Esophagus muscularis mucosa (tissue), 3 donors: ENCODE data around the gene SLC16A2.

Source experiments
- POLR2AphosphoS5 ChIP-seq, 2 donors: sonication (generic); formaldehyde crosslinking; IDR thresholded peaks; one replicate each; pipeline ENCODE4 v1.6.1; 2017; ENCODE audit warnings: antibody characterized with exemption in 2 of 2
- TF ChIP-seq, protein P1 (sequence below), 3 experiments: fragments of 200-600 bp in 2 of 3; fragments of 450-650 bp in 1 of 3; sonication (generic) in 2 of 3; IDR thresholded peaks; one replicate each; pipeline ENCODE4 v1.5.1; 2017 to 2019; ENCODE audit warnings: antibody characterized with exemption in 3 of 3, mild to moderate bottlenecking in 2 of 3, moderate library complexity in 1 of 3

GRCh38 chrX:74461384-74461783, 40.1 kb downstream of the SLC16A2 start:
- TF ChIP-seq POLR2AphosphoS5 (IDR thresholded peaks at IDR 0.05), result no peak
- TF ChIP-seq, protein P1, sequence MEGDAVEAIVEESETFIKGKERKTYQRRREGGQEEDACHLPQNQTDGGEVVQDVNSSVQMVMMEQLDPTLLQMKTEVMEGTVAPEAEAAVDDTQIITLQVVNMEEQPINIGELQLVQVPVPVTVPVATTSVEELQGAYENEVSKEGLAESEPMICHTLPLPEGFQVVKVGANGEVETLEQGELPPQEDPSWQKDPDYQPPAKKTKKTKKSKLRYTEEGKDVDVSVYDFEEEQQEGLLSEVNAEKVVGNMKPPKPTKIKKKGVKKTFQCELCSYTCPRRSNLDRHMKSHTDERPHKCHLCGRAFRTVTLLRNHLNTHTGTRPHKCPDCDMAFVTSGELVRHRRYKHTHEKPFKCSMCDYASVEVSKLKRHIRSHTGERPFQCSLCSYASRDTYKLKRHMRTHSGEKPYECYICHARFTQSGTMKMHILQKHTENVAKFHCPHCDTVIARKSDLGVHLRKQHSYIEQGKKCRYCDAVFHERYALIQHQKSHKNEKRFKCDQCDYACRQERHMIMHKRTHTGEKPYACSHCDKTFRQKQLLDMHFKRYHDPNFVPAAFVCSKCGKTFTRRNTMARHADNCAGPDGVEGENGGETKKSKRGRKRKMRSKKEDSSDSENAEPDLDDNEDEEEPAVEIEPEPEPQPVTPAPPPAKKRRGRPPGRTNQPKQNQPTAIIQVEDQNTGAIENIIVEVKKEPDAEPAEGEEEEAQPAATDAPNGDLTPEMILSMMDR (IDR thresholded peaks at IDR 0.05), result no peak
